Neural cell (in vitro differentiated cells): Measurements from ENCODE around the gene RNASEH1.

ENCODE experiments used
- CTCF ChIP-seq: fragments of 450-650 bp; IDR thresholded peaks from 2 replicates; pipeline ENCODE4 v1.5.1; 2014; ENCODE audit warnings: antibody characterized with exemption, mild to moderate bottlenecking, moderate library complexity; ENCODE audit not compliant: poor library complexity, severe bottlenecking
- EP300 ChIP-seq: fragments of 450-650 bp; conservative IDR thresholded peaks from 2 replicates; pipeline ENCODE4 v1.6.1; 2014; ENCODE audit warnings: antibody characterized with exemption, mild to moderate bottlenecking, moderate library complexity; ENCODE audit not compliant: poor library complexity, severe bottlenecking
- EZH2 ChIP-seq: fragments of 200-600, 300-800 bp; shearing (Covaris generic), sonication (generic); IDR thresholded peaks from 2 replicates; pipeline ENCODE4 v1.6.1; 2014; ENCODE audit warnings: antibody characterized with exemption, low read length, borderline replicate concordance, mild to moderate bottlenecking; ENCODE audit not compliant: insufficient read depth, poor library complexity, severe bottlenecking
- POLR2AphosphoS5 ChIP-seq: IDR thresholded peaks from 2 replicates; pipeline ENCODE4 v1.6.1; 2012
- RAD21 ChIP-seq: fragments of 450-650 bp; conservative IDR thresholded peaks from 2 replicates; pipeline ENCODE4 v1.6.1; 2014; ENCODE audit warnings: antibody characterized with exemption, mild to moderate bottlenecking, moderate library complexity
- REST ChIP-seq: IDR thresholded peaks from 2 replicates; pipeline ENCODE4 v1.6.1; 2012; ENCODE audit warnings: borderline replicate concordance
- SMC3 ChIP-seq: fragments of 450-650 bp; conservative IDR thresholded peaks from 2 replicates; pipeline ENCODE4 v1.6.1; 2014; ENCODE audit warnings: antibody characterized with exemption, mild to moderate bottlenecking, moderate library complexity; ENCODE audit not compliant: poor library complexity
- TAF1 ChIP-seq: IDR thresholded peaks from 2 replicates; pipeline ENCODE4 v1.6.1; 2012; ENCODE audit warnings: low read depth

GRCh38 chr2:3517948-3518495 lies 40.1 kb downstream of the RNASEH1 start:
- TF ChIP-seq EZH2 (no peak), POLR2AphosphoS5 (no peak), CTCF (no peak), EP300 (no peak), RAD21 (no peak), REST (no peak), TAF1 (no peak), SMC3 (no peak)
